Esophagus squamous epithelium (tissue), 5 donors: ENCODE results near the gene NFS1. TPM values are rescaled to one million over a fixed set of nuclear protein-coding genes. Genes with fewer than 3 reads are reported as not detected.

Source experiments
- DNase-seq: peaks from one replicate; lab custom pipeline; 2025; lab: John Stamatoyannopoulos, UW
- H3K27ac ChIP-seq, 4 donors: fragments of 200-600 bp; sonication (generic); one replicate each; pipeline ENCODE4 v1.5.1; 2016 to 2019; ENCODE audit warnings: mild to moderate bottlenecking in 1 of 4
- H3K27me3 ChIP-seq, 4 donors: fragments of 200-600 bp; sonication (generic); 1 replicate in 3 of 4; 2 replicates in 1 of 4; pipeline versions ENCODE4 v1.5.1 to v1.6.0; 2017 to 2021; ENCODE audit warnings: antibody characterized with exemption in 1 of 4
- H3K36me3 ChIP-seq, 3 donors: fragments of 200-600 bp; sonication (generic); one replicate each; pipeline ENCODE4 v1.5.1; 2016 to 2019
- H3K4me1 ChIP-seq, 3 donors: fragments of 200-600 bp; sonication (generic); one replicate each; pipeline ENCODE4 v1.5.1; 2017 to 2019
- H3K4me3 ChIP-seq, 4 donors: fragments of 200-600 bp; sonication (generic); 1 replicate in 3 of 4; 2 replicates in 1 of 4; pipeline ENCODE4 v1.5.1; 2016 to 2019; ENCODE audit warnings: mild to moderate bottlenecking in 2 of 4, moderate library complexity in 1 of 4
- H3K9me3 ChIP-seq, 3 donors: fragments of 200-600 bp; sonication (generic); one replicate each; pipeline ENCODE4 v1.5.1; 2016 to 2019
- POLR2A ChIP-seq, 4 donors: fragments of 450-650 bp; IDR thresholded peaks; one replicate each; pipeline ENCODE4 v1.6.1; 2017; ENCODE audit warnings: antibody characterized with exemption in 4 of 4, mild to moderate bottlenecking in 4 of 4, moderate library complexity in 3 of 4
- WGBS, 2 donors: methylation state at CpG; one replicate each; pipeline ENCODE4 v1.1.5; 2018; 5-methylcytosine and 5-hydroxymethylcytosine counted together
- intact Hi-C: fragments of 100-400 bp; cut with DNase I; formaldehyde crosslinking; loops from one replicate; pipeline ENCODE4 v1.15.0; 2022
- small RNA-seq, 4 donors: library from RNA; depleted of rRNA; stranded (forward); fragments of <200 nt; gene quantifications; one replicate each; pipeline ENCODE3, GENCODE V24; 2016
- total RNA-seq, 4 donors: library from RNA; depleted of rRNA; stranded (reverse); fragments of >200 nt; gene quantifications; one replicate each; pipeline ENCODE4 v1.1.0, GENCODE V29; 2016
- TF ChIP-seq, protein P1 (sequence below), 6 experiments: fragments of 450-650 bp in 4 of 6; fragments of 200-600 bp in 2 of 6; sonication (generic) in 2 of 6; IDR thresholded peaks; one replicate each; pipeline ENCODE4 v1.5.1; 2016 to 2019; ENCODE audit warnings: antibody characterized with exemption in 6 of 6, mild to moderate bottlenecking in 4 of 6, moderate library complexity in 4 of 6
- donor health status: DM: yes; HTN: yes; CAD: no.

Gene NFS1
- total RNA-seq, 4 donors from 2014 or later: 16.4 to 39.9 (median 24.2) TPM

DNA sequence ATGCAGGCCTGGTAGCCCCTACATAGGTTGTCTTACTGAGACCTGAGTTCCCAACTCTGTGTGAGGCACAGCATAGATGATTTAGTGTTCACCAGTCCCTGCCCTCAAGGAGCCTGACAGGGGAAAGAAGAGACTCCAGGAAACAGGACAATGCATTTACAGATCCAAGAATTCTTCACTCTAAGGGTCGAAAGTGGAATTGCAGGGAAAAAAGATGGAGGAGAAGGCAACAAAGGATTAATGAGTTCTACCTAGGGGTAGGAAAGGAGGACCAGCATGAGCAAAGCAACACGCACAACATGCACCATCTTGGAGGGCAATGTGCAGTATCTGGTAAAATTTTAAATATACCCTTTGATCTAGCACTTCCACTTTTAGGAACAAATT lies 77.6 kb downstream of the NFS1 start:
- no peak for TF ChIP-seq POLR2A (IDR thresholded peaks at IDR 0.05)
- TF ChIP-seq, protein P1, sequence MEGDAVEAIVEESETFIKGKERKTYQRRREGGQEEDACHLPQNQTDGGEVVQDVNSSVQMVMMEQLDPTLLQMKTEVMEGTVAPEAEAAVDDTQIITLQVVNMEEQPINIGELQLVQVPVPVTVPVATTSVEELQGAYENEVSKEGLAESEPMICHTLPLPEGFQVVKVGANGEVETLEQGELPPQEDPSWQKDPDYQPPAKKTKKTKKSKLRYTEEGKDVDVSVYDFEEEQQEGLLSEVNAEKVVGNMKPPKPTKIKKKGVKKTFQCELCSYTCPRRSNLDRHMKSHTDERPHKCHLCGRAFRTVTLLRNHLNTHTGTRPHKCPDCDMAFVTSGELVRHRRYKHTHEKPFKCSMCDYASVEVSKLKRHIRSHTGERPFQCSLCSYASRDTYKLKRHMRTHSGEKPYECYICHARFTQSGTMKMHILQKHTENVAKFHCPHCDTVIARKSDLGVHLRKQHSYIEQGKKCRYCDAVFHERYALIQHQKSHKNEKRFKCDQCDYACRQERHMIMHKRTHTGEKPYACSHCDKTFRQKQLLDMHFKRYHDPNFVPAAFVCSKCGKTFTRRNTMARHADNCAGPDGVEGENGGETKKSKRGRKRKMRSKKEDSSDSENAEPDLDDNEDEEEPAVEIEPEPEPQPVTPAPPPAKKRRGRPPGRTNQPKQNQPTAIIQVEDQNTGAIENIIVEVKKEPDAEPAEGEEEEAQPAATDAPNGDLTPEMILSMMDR (IDR thresholded peaks at IDR 0.05): no peak
- no peaks in the 10 kb centered on the region for H3K9me3 ChIP-seq
- no peak overlapping the region for H3K4me3 ChIP-seq
- H3K36me3 ChIP-seq: peaks cover 8 to 45% (median 21%) of the 10 kb centered on the region in 3 donors
- H3K27ac ChIP-seq: no peak overlapping the region
- DNase-seq: no peak
- intact Hi-C loops: no loop called here
- no peaks in the 10 kb centered on the region for H3K27me3 ChIP-seq
- peaks cover 21 to 35% (median 30%) of the 10 kb centered on the region in 3 donors for H3K4me1 ChIP-seq
- WGBS, 2 donors: 81 to 91% methylated on average over 2 of the region's 2 CpGs

DNA sequence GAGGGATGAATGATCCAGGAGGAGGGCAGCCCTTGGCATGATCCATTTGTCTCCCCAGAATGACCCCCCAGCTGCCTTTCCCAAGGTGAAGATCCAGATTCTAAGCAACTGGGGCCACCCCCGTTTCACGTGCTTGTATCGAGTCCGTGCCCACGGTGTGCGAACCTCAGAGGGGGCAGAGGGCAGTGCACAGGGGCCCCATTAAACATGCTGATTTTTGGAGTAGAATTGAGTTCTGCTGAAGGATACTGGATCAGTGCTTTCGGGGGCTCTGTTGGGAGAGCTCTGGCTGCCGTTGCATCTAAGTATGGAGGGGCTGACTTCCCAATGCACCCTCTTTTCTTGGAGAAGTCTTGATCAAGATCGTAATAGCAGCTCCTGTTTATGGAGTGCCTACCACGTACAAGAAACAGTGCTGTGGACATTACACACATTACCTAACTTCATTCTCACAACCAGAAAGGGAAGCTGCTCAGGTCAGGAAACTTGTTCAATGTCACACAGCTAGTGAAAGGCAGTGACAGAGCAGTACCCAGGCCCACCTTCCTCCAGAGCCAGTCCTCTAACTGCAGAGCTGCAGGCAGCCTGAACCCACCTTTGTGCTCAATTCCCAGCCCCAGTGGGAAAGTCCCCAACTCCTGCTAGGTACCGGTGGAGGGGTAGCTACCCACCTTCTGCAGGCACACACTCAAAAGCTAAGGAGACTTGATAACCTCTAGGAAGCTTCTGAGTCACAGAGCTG lies 78.2 kb downstream of the NFS1 start:
- Histone ChIP-seq H3K36me3 (peaks cover 2 to 39% (median 15%) of the 10 kb centered on the region in 3 donors), H3K27me3 (no peaks in the 10 kb centered on the region), H3K9me3 (no peaks in the 10 kb centered on the region), H3K27ac (no peak overlapping the region), H3K4me3 (no peak overlapping the region), H3K4me1 (peaks cover 21 to 38% (median 30%) of the 10 kb centered on the region in 3 donors)
- no peak for DNase-seq
- intact Hi-C loops: no loop called here
- WGBS, 2 donors: 81 to 96% methylated on average over 5 to 6 of the region's 11 CpGs
- no peak for TF ChIP-seq POLR2A (IDR thresholded peaks at IDR 0.05)

DNA sequence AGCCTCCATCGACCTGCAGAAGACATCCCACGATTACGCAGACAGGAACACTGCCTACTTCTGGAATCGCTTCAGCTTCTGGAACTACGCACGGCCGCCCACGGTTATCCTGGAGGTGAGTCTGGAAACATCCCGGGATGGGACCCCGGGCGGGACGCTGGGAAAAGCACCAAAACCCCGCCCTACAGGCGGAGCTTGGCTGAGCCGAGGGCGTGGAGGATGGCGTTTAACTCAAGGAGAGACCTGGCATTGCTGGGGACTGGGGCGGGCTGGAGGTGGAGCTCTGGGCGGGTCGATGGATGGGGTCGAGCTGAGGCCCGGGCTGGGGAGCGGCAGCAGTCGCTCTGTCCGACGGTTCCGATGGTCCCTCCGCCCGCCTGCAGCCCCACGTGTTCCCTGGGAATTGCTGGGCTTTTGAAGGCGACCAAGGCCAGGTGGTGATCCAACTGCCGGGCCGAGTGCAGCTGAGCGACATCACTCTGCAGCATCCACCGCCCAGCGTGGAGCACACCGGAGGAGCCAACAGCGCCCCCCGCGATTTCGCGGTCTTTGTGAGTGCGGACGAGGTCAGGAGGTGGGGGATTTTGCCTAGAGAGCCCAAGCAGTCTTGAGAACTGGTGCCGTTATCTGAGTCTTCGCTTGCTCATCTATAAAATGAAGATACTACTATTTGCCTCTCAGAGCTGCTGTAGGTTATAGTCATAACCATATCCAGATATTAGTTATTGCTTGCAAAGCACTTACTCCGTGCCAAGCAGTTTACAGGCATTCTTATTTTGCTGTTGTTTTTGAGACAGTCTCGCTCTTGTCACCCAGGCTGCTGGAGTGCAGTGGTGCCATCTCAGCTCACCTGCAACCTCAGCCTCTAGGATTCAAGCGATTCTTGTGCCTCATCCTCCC lies 79.7 kb downstream of the NFS1 start:
- peaks cover 0 to 24% (median 0%) of the 10 kb centered on the region in 3 donors for H3K36me3 ChIP-seq
- 11 to 14% methylated on average over 14 to 22 of the region's 49 CpGs for WGBS, 2 donors
- H3K9me3 ChIP-seq: no peaks in the 10 kb centered on the region
- H3K27ac ChIP-seq: peak overlapping the region; percentile 21 to 94 (median 64)
- peak overlapping the region; percentile 31 to 75 (median 58) for H3K4me3 ChIP-seq
- peak in 1 of 4 donors; percentile 35 for TF ChIP-seq POLR2A (IDR thresholded peaks at IDR 0.05)
- TF ChIP-seq, protein P1 (IDR thresholded peaks at IDR 0.05): peak in 3 of 6 experiments; percentile 22 to 23 (median 23)
- intact Hi-C loops: no loop called here
- H3K27me3 ChIP-seq: no peaks in the 10 kb centered on the region
- peak; percentile 25 for DNase-seq
- H3K4me1 ChIP-seq: peaks cover 21 to 47% (median 30%) of the 10 kb centered on the region in 3 donors

DNA sequence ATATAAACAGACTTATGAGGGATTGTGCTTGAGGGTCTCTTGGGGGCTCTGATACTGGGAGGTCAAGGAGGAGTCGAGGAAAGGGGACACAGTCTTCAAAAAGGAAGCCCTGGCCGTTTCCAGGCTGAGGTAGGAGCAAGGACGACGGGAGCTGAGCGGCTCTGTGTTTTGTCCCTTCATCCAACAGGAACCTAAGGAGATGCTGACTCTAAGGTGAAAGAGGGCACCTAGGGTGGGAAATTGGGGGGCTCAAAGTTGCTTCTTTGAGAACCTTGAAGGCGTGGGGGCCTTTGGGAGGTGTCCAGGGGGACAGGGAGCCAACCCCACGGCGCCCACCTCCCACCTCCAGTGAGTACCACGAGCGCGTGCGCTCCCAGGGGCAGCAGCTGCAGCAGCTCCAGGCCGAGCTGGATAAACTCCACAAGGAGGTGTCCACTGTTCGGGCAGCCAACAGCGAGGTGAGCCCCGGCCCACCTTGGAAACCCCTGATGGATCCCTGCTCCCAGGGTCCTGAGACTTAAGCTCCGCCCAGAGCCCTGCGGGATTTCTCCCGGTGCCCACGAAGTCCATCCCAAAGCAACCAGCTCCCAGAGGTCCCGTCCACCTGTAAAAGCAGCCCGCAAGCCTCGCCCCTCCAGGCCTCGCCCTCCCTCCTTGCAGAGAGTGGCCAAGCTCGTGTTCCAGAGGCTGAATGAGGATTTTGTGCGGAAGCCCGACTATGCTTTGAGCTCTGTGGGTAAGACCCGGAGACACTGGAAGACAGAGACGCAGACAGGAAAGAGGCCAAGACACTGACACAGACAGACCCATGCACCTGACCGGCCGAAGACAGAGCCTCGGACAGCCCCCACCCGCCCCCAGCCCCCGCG lies 80.7 kb downstream of the NFS1 start:
- TF ChIP-seq, protein P1 (IDR thresholded peaks at IDR 0.05): no peak
- no peak for TF ChIP-seq POLR2A (IDR thresholded peaks at IDR 0.05)
- H3K27ac ChIP-seq: peak overlapping the region; percentile 40 to 94 (median 89)
- H3K4me1 ChIP-seq: peaks cover 21 to 47% (median 30%) of the 10 kb centered on the region in 3 donors
- intact Hi-C loops: no loop called here
- H3K36me3 ChIP-seq: peaks cover 0 to 23% (median 0%) of the 10 kb centered on the region in 3 donors
- no peaks in the 10 kb centered on the region for H3K9me3 ChIP-seq
- WGBS, 2 donors: 2 to 4% methylated on average over 4 to 5 of the region's 35 CpGs
- no peaks in the 10 kb centered on the region for H3K27me3 ChIP-seq
- no peak for DNase-seq
- peak overlapping the region; percentile 31 to 75 (median 58) for H3K4me3 ChIP-seq

Small RNA genes lying within 50 kb of the gene (small RNA-seq; reads per million reads assigned to genes)
- gene RNU6-759P: 0 to 0.30 (median 0.11) reads per million in 4 donors

Other genes with a start within 250 kb of the NFS1 start
- gene CEP250, start 243.8 kb downstream of the NFS1 start, total RNA-seq: 10 to 100 TPM; 10.6 to 22.7 (median 16.6) TPM
- not detected for gene C20orf173, start 169.7 kb downstream of the NFS1 start, total RNA-seq
- 100 to 1,000 TPM; 121 to 260 (median 189) TPM for gene ERGIC3, start 157.3 kb downstream of the NFS1 start, total RNA-seq
- gene SPAG4, start 83.5 kb downstream of the NFS1 start, total RNA-seq: 1 to 10 TPM in 2 of 4 donors, under 1 TPM in 2; 0.44 to 4.8 (median 2.6) TPM
- gene CPNE1, start 34.5 kb downstream of the NFS1 start, total RNA-seq: 10 to 100 TPM; 47.3 to 98.2 (median 75.9) TPM
- 10 to 100 TPM; 14.2 to 35.5 (median 30.0) TPM for gene RBM12, start 34.5 kb downstream of the NFS1 start, total RNA-seq
- 100 to 1,000 TPM; 178 to 290 (median 228) TPM for gene ROMO1, start 53 bp upstream of the NFS1 start, total RNA-seq
- 100 to 1,000 TPM; 149 to 326 (median 182) TPM for gene RBM39, start 42.9 kb upstream of the NFS1 start, total RNA-seq
- gene PHF20, start 72.7 kb upstream of the NFS1 start, total RNA-seq: 10 to 100 TPM; 13.6 to 33.2 (median 16.6) TPM